GM12874 (cell line): ENCODE measurements around the gene FAM107A.
A peak's percentile ranks its signal among the peaks of the same experiment; 100 is the strongest.

Source experiments
- TF ChIP-seq, protein P1 (sequence below): IDR thresholded peaks from 2 replicates; pipeline ENCODE4 v1.5.1; 2011; ENCODE audit warnings: low read depth, mild to moderate bottlenecking, control low read depth, low read length, moderate library complexity; ENCODE audit not compliant: insufficient read depth

Gene FAM107A

DNA sequence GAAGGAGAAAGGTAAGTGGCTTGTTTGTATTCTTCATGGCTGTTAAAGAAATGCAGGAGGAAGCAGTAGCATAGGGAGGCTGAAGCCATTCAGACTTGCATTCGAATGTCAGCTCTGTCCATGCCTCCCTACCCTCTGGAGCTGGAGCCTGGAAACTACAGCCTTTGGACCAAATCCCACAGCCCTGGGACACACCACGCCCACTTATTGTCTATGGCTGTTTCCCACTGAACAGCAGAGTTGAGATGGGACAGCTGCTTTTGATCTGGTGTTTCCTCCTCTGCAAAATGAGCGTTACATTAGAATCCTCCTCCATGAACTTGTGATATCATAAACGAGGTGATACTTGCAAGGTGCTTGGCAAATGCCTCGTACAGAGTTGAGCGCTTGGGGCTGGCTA lies 3.6 kb downstream of the FAM107A start:
- TF ChIP-seq, protein P1, sequence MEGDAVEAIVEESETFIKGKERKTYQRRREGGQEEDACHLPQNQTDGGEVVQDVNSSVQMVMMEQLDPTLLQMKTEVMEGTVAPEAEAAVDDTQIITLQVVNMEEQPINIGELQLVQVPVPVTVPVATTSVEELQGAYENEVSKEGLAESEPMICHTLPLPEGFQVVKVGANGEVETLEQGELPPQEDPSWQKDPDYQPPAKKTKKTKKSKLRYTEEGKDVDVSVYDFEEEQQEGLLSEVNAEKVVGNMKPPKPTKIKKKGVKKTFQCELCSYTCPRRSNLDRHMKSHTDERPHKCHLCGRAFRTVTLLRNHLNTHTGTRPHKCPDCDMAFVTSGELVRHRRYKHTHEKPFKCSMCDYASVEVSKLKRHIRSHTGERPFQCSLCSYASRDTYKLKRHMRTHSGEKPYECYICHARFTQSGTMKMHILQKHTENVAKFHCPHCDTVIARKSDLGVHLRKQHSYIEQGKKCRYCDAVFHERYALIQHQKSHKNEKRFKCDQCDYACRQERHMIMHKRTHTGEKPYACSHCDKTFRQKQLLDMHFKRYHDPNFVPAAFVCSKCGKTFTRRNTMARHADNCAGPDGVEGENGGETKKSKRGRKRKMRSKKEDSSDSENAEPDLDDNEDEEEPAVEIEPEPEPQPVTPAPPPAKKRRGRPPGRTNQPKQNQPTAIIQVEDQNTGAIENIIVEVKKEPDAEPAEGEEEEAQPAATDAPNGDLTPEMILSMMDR: no peak

DNA sequence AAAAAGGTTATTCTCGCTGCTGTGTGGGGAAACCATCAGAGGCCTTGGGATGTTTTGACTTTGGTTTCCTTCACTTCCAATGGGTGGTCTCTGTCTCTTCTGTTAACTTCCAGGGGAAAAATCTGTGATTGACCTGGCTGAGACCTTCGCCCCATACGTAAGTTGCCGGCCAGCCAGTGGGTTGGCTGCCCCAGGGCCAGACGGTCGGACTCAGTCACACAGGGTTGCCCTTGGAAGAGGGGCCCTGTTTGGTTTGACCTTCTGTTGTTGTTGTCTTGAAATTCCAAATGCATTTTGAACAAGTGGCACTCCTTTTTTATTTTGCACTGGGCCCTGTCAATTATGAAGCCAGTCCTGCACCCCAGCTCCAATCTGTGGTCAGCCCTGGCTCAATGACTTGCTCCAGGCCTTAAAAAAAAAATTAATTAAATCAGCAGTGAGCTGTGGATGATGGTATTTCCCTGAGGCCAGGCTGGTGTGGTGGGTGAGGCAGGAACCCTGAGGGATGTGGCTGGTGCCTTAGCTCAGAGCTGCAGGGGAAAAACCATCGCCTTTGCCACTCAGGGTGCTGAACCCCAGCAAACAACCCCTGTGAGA lies 4.5 kb downstream of the FAM107A start:
- TF ChIP-seq, protein P1: no peak

- TF ChIP-seq, protein P1: no peak
Measured at GRCh38 chr3:58572013-58572633, 5.1 kb downstream of the FAM107A start.

DNA sequence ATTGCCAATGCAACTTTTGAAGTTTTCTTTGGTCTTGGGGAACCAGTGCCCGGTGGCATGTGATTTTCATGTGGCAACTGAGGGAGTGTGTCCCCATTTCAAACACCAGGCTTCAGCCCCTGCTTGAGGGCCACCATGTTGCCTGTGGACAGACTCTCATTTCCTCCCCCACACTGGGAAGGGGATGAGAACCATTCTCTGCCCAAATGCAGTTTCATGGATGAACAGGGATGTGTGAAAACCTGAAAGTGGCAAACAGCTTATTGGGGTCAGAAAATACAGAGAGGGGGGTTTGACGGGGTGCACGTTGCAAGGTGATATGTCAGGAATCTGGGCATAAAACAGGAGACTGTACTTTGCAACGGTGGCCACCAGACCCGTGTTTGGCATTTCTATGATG lies 6.3 kb downstream of the FAM107A start:
- TF ChIP-seq, protein P1: no peak

- TF ChIP-seq, protein P1: no peak
Measured at GRCh38 chr3:58569287-58570001, 7.7 kb downstream of the FAM107A start.

DNA sequence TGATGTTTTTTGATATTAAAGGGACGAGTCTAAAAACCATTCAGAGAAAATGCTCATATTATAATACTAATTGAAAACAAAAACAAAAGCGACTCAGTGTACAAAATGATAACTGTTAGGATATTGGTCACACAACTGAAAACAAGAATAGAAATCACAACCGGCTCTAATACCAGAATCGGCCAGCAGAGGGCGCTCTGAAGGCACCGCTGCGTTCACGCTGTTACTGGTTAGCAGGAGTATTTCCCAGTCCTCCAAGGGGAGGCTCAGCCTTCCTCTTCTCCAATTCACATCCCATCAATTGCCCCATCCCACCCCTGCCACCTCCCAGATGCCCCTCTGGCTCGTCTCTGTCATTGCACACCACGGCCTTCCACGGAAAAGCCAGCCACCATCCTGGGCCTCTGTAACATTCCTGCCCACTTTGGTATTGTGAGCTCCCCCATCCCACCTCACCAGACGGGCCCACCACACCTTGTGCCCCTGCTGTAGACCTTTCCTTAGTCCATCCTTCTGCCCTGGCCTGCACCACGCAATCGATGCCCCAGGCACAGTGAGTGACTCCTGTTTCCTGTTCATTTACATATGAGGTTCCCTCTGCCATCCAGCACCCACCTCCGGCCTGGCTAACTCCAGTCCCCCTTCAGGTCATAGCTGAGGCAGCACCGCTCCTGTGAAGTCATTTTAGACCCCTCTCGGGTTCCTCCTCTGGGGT lies 8.5 kb downstream of the FAM107A start:
- TF ChIP-seq, protein P1: peak; percentile 91

DNA sequence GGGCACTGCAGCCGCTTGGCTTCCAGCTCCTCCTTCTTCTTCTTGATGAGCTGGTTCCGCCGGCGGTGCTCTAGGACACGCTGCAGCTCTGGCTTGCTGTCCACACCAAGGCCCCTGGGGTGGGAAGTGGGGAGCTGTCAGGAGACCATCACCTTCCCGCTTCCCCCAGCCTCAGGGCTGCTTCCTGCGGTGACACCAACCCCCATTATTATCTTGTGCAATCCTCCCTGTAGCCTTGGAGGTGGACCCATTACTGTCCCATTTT lies 10.0 kb downstream of the FAM107A start:
- TF ChIP-seq, protein P1: no peak
